GM21515 (cell line): Measurements from ENCODE around the gene SRRM4.

Experiments used
- ATAC-seq: cut with Tn5 transposase; IDR thresholded peaks from one replicate; pipeline ENCODE4 v1.9.1; 2021; ENCODE audit not compliant: unreplicated experiment

The SRRM4 gene

GRCh38 chr12:119114294-119114693, 133.0 kb downstream of the SRRM4 start:
- ATAC-seq = no peak

GRCh38 chr12:119115296-119115905, 134.1 kb downstream of the SRRM4 start:
- ATAC-seq = no peak

GRCh38 chr12:119117936-119118335, 136.6 kb downstream of the SRRM4 start:
- no peak for ATAC-seq

DNA sequence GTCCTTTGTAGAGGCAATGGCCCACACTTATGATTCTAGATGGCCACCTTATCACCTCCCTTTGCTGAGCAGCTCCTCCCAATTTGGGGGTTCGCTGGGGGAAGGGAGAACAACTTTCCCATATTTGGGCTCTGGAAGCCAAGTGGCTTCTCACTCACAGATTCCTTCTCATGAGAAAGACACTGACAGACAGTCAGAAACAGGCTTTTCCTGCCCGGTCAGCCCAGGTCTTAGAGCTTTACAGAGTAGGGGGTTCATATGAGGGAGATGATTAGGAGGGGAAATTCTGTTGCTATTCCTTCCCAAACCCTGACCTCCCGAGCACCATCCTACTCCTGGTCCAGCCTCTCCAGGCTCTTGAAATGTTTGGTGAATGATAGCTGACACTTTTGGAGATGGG, 137.3 kb downstream of the SRRM4 start:
- no peak for ATAC-seq

- no peak for ATAC-seq
Observed at GRCh38 chr12:119122047-119122446, 140.7 kb downstream of the SRRM4 start.

- ATAC-seq = no peak
Observed at GRCh38 chr12:119122751-119123150, 141.4 kb downstream of the SRRM4 start.

DNA sequence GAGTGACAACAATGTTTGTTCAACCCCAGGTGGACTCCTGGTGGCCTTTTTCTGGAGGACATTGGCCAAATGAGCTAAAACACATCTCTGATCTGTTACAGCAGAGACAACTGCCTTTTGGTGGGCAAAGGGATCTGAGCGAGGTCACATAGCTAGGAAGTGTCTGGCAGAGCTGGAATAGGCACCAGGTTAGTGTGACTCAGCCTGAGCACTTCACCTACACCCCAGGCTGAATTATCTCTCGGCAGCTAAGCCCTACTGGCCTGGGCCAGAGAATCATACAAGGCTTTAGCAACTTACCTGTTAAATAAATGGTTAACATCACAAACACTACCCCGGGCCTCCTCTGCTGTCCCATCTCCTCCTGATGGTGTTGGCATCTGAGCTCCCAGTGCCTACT, 147.2 kb downstream of the SRRM4 start:
- ATAC-seq = no peak

DNA sequence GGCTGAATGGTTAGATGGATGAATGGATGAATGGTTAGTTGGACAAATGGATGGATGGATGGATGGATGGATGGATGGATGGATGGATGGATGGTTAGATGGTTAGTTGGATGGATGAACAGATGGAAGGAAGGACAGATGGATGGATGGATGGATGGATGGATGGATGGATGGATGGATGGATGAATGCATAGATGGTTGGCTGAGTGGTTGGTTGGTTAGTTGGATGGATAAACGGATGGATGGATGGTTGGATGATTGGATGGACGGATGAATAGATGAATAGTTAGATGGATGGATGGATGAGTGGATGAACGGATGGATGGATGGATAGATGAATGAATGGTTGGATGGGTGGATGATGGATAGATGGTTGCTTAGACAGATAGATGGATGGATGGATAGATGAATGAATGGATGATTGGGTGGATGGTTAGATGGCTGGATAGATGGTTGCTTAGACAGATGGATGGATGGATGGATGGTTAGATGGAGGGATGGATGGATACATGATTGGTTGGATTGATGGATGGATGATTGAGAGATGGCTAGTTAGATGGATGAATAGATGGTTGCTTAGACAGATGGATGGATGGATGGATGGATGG, 148.6 kb downstream of the SRRM4 start:
- ATAC-seq = no peak

DNA sequence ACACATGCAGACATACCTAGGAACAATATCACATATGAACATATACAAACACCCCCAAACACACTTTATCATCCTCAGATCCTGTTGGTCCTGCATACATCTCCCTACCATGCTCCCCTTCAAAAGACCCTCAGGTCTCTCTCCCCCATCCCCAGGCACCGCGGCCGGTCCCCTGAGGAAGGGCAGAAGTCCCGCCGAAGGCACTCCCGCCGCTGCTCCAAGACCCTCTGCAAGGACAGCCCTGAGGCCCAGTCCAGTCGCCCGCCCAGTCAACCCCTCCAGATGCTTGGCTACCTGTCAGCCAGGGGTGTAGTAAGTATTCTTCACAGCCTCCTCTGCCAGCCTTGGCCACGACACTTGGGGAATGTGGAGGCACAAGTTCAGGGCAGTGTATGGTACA, 149.2 kb downstream of the SRRM4 start:
- ATAC-seq = no peak

GRCh38 chr12:119134284-119135072, 153.1 kb downstream of the SRRM4 start:
- no peak for ATAC-seq

DNA sequence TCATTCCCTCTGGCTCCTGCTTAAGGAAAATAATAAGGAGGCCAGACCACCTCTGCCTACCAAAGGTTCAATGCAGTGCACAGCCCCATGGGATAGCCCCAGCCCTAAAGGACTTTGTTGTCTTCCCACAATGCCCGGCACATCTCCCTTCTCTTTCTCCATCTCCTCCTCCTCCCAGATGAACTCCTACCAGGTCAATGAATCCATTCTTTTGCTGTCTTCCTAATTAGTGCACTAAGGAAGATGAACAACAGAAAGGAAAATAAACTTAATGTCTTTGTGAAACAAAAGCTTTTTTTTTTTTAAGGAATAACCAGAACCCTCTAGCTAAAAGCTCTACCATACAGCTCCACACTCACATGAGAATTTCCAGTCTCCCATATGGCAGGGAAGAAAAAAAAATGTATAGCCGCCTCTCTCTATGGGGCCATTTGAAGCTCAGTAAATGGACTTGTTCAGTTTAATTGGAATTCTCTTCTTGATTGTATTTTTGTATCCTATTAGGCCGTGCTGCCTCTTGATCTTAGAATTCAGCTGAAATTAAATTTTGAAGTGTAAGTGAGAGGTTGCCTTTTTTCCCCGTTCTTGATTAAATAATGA, 155.6 kb downstream of the SRRM4 start:
- ATAC-seq = no peak

DNA sequence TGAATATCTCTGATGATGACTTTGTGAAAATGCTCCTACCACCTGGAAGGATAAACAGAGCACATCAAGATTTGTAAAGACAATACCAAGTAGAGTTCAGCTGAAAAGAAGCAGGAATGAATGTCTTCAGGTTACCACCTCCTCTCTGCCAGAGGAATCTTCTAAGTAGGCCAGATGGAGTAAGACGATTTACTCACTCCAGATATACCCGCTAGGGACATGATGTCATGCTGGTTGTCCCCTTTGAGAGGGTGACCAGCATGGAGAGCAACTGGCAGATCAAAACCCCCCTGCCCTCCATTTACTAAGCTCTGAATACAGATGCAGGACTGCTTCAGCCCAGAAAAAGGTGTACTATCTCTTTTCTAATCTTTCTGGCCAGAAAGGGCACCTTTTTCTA, 158.1 kb downstream of the SRRM4 start:
- no peak for ATAC-seq

DNA sequence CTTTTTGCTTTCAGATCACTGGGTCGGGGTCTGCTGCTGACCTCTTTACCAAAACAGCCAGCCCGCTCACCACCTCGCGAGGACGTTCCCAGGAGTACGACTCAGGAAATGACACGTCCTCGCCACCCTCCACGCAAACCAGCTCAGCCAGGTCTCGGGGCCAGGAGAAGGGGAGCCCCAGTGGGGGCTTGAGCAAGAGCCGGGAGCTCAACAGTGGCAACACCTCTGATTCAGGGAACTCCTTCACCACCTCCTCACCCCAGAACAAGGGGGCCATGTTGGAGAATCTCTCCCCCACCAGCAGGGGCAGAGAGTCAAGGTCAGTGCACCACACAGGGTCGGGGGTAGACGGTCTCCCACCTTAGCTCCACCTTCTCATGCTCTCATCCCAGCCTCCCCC, 164.0 kb downstream of the SRRM4 start:
- ATAC-seq = no peak

GRCh38 chr12:119147847-119148448, 166.6 kb downstream of the SRRM4 start:
- ATAC-seq = no peak

DNA sequence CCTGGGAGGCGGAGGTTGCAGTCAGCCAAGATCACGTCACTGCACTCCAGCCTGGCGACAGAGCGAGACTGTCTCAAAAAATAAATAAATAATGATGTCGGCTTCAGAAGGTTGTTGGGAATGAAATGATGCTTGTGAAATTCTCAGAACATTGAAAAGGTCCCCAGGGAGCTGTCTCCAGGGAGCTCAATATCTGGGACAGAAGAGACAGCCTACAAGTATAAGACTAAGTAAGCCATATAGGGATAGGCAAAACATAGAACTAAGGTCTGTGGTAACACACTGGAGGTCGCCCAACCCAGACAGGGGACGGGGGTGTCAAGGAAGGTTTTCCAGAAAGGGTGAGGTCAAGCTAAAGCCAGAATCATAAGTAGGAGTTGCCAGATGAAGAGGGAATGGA, 167.9 kb downstream of the SRRM4 start:
- ATAC-seq = no peak

DNA sequence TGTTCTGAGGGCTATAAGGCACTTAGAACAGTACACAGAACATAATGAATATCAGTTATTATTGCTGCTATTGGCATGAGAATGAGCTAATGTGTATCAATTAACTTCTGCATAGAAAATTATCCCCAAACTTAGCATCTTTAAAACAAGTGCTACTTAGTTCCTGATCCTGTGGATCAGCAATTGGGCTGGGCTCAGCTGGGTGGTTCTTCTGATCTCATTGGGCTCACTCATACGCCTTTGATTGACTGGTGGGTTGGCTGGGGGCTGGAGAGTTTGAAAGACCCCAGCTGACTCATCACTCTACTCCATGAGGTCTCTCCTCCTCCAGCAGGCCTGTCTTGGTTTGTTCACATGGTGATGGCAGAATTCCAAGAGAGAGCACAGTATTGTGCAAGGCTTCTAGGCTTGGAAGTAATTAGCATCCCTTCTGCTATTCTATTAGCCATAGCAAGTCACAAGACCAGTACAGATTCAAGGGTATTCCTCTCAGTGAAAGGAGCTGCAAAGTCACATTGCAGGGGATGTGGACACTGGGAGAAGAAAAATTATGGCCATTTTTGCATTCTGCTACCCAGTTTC, 170.2 kb downstream of the SRRM4 start:
- no peak for ATAC-seq

- no peak for ATAC-seq
Observed at GRCh38 chr12:119153477-119154434, 172.4 kb downstream of the SRRM4 start.

DNA sequence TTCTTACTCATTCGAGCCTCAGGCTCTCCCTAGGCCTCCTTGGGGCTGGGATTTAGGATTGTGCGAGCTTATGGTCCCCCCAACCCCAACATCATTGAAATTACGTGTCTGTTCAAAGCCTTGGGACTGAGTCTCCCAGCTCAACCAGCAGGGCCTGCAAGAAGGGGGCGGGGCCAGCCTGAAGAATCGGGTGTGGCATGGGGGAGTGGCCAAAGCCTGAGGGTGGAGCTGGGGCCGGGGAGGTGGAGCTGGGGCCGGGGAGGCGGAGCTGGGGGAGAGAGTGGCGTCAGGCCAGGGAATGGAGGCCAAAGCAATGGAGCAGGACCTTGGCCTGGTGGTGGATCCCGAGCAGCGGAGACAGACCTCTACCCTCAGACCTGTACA, 173.1 kb downstream of the SRRM4 start:
- no peak for ATAC-seq

DNA sequence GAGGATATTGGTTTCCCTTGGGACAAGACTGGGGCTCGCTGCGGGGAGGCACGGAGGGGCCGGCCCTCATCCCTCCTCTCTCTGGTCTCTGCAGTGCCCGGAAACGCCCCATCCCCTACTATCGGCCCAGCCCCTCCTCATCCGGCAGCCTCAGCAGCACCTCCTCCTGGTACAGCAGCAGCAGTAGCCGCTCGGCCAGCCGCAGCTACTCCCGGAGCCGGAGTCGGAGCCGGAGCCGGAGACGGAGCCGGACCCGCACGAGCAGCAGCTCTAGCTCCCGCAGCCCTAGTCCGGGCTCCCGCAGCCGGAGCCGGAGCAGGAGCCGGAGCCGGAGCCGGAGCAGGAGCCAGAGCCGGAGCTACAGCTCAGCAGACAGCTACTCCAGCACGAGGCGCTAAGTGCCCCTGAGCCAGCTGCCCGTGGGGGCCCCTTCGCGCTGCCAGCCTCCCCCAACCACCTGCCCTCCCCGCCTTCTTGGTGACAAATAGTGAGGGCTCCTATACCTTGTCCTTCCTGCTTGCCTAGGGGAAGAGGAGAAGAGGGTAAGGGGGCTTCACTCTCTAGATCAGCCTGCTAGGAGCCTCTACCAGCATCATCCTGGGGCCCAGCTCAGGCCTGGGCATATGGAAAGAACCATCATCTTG, 175.2 kb downstream of the SRRM4 start:
- ATAC-seq = no peak

DNA sequence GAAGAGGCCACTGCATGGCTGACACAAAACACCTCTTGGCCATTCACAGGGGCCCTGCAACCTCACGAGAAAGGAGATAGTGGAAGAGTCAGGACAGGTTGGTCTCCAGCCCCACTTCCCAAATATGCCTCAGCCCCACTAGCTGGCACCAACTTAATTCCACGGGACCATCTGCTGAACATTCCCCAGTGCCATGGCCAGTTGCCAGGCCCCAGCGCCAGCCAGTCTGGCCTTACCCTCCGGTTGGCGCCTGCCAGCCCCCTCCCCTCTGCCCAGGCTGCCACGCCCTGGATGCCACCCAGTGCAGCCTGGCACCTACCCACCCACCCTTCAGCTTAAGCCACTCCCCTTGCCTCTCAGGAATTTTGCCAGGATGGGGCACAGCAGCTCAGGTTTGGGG, 176.2 kb downstream of the SRRM4 start:
- ATAC-seq = no peak
